ENCODE data around the gene PLD3.
A peak's percentile ranks its signal among the peaks of the same experiment; 100 is the strongest.

Gene PLD3

GRCh38 chr19:40396886-40397567, 48.5 kb downstream of the PLD3 start:
- no peaks in the 10 kb centered on the region for H3K9me3 ChIP-seq (ENCODE audit: severe bottlenecking)
- TF ChIP-seq, protein P1, sequence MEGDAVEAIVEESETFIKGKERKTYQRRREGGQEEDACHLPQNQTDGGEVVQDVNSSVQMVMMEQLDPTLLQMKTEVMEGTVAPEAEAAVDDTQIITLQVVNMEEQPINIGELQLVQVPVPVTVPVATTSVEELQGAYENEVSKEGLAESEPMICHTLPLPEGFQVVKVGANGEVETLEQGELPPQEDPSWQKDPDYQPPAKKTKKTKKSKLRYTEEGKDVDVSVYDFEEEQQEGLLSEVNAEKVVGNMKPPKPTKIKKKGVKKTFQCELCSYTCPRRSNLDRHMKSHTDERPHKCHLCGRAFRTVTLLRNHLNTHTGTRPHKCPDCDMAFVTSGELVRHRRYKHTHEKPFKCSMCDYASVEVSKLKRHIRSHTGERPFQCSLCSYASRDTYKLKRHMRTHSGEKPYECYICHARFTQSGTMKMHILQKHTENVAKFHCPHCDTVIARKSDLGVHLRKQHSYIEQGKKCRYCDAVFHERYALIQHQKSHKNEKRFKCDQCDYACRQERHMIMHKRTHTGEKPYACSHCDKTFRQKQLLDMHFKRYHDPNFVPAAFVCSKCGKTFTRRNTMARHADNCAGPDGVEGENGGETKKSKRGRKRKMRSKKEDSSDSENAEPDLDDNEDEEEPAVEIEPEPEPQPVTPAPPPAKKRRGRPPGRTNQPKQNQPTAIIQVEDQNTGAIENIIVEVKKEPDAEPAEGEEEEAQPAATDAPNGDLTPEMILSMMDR (IDR thresholded peaks at IDR 0.05; ENCODE audit: poor library complexity, severe bottlenecking): no peak
- H3K4me3 ChIP-seq (ENCODE audit: severe bottlenecking): no peak overlapping the region
- DNase-seq (ENCODE audit: low spot score) (no peak), ATAC-seq (ENCODE audit: low read depth) (no peak)
- H3K27me3 ChIP-seq (ENCODE audit: insufficient read depth, poor library complexity, severe bottlenecking): no peaks in the 10 kb centered on the region
- H3K4me1 ChIP-seq (ENCODE audit: insufficient read depth, poor library complexity, severe bottlenecking): peaks cover 8% of the 10 kb centered on the region
- H3K27ac ChIP-seq (ENCODE audit: poor library complexity, severe bottlenecking): no peak overlapping the region
- no peaks in the 10 kb centered on the region for H3K36me3 ChIP-seq (ENCODE audit: low read depth)

- DNase-seq (ENCODE audit: low spot score) (no peak), ATAC-seq (ENCODE audit: low read depth) (no peak)
- H3K36me3 ChIP-seq (ENCODE audit: low read depth): no peaks in the 10 kb centered on the region
- peaks cover 7% of the 10 kb centered on the region for H3K4me1 ChIP-seq (ENCODE audit: insufficient read depth, poor library complexity, severe bottlenecking)
- H3K27ac ChIP-seq (ENCODE audit: poor library complexity, severe bottlenecking): no peak overlapping the region
- TF ChIP-seq, protein P1 (IDR thresholded peaks at IDR 0.05; ENCODE audit: poor library complexity, severe bottlenecking): no peak
- H3K9me3 ChIP-seq (ENCODE audit: severe bottlenecking): no peaks in the 10 kb centered on the region
- H3K27me3 ChIP-seq (ENCODE audit: insufficient read depth, poor library complexity, severe bottlenecking): no peaks in the 10 kb centered on the region
- no peak overlapping the region for H3K4me3 ChIP-seq (ENCODE audit: severe bottlenecking)
Observed at GRCh38 chr19:40397568-40397906, 49.0 kb downstream of the PLD3 start.

DNA sequence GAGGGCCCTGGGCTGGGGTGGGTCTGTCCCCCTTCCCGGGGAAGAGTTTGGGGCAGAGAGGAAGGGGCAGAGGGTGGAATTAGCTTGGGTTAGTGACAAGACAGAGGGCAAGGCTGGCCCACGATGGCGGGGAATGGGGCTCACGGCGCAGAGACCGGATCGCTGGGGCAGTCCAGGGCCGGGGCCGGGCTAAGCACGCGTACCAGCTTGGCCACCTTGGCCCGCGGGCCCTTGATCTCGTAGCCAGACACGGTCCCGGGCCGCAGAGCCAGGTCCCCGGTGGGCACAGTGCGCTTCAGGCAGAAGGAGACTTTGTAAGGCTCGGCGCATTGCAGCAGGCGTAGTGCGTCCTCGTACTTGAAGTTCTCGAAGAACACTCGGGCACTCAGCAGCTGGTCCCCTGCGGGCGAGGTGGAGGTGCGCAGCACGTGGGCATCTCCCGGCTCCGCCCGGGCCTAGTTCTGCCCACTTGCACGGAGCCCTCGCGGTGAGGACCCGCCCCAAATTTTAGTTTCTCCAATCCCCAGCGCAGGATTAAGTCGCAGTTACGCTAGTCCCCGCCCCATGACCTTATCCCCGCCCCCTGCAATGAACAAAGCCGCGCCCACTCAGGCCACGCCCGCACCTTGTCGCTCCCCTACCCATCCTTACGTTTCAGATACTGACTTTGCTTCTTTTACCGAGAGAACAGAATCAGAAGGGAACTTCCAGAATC, 50.1 kb downstream of the PLD3 start:
- Histone ChIP-seq H3K4me1 (ENCODE audit: insufficient read depth, poor library complexity, severe bottlenecking) (no peaks in the 10 kb centered on the region), H3K4me3 (ENCODE audit: severe bottlenecking) (no peak overlapping the region), H3K27ac (ENCODE audit: poor library complexity, severe bottlenecking) (no peak overlapping the region), H3K36me3 (ENCODE audit: low read depth) (no peaks in the 10 kb centered on the region), H3K27me3 (ENCODE audit: insufficient read depth, poor library complexity, severe bottlenecking) (no peaks in the 10 kb centered on the region), H3K9me3 (ENCODE audit: severe bottlenecking) (no peaks in the 10 kb centered on the region)
- ATAC-seq (ENCODE audit: low read depth) (peak; percentile 80), DNase-seq (ENCODE audit: low spot score) (no peak)
- TF ChIP-seq, protein P1 (IDR thresholded peaks at IDR 0.05; ENCODE audit: poor library complexity, severe bottlenecking): no peak

GRCh38 chr19:40400559-40400958, 52.1 kb downstream of the PLD3 start:
- Histone ChIP-seq H3K4me1 (ENCODE audit: insufficient read depth, poor library complexity, severe bottlenecking) (no peaks in the 10 kb centered on the region), H3K36me3 (ENCODE audit: low read depth) (no peaks in the 10 kb centered on the region), H3K4me3 (ENCODE audit: severe bottlenecking) (no peak overlapping the region), H3K27ac (ENCODE audit: poor library complexity, severe bottlenecking) (no peak overlapping the region), H3K9me3 (ENCODE audit: severe bottlenecking) (no peaks in the 10 kb centered on the region), H3K27me3 (ENCODE audit: insufficient read depth, poor library complexity, severe bottlenecking) (no peaks in the 10 kb centered on the region)
- TF ChIP-seq, protein P1 (IDR thresholded peaks at IDR 0.05; ENCODE audit: poor library complexity, severe bottlenecking): no peak
- no peak for ATAC-seq (ENCODE audit: low read depth)
- DNase-seq (ENCODE audit: low spot score): no peak
